Left kidney (tissue), 8 donors: ENCODE results near the gene ZNF454. TPM values are rescaled to one million over a fixed set of nuclear protein-coding genes. Genes with fewer than 3 reads are reported as not detected.
A peak's percentile ranks its signal among the peaks of the same experiment; 100 is the strongest.

Source experiments
- DNase-seq: peaks from one replicate; pipeline ENCODE4 v3.0.0-alpha.2; 2013
- long read RNA-seq, 8 donors: transcript quantifications; one replicate each; lab custom pipeline, GENCODE V29; 2026
- polyA plus RNA-seq: library from polyadenylated mRNA; unstranded; fragments of 120-200 nt; gene quantifications from one replicate; pipeline ENCODE4 v1.2.1, GENCODE V29; 2013; ENCODE audit not compliant: insufficient read length

ZNF454 gene
- polyA plus RNA-seq: 9.9 TPM
- long read RNA-seq, donor 1: 0 reads
- long read RNA-seq, donor 2, partial matches to known transcripts: 0 of 1 reads
- long read RNA-seq, donor 2, other reads (novel, unspliced or antisense): 0 of 1 reads
- long read RNA-seq, donor 3, partial matches to known transcripts: 0 of 2 reads
- long read RNA-seq, donor 3, other reads (novel, unspliced or antisense): 0 of 2 reads
- long read RNA-seq, donor 4: 0 reads
- long read RNA-seq, donor 5: 0 reads
- long read RNA-seq, donor 6: 0 reads
- long read RNA-seq, donor 7: 0 reads
- long read RNA-seq, donor 8: 0 reads

- peak; percentile 96 for DNase-seq
Measured at GRCh38 chr5:178940569-178941360, at the start of gene ZNF454. Gene ZNF454 (plus strand): TSS chr5:178941198. CDS start chr5:178942792, 1,594 bp downstream.

GRCh38 chr5:178895615-178896571 lies 45.1 kb upstream of the ZNF454 start, which contains the start of gene ZFP2:
Gene ZFP2 (plus strand): TSS chr5:178895913. CDS start chr5:178931314, 35,401 bp downstream.
- DNase-seq: peak; percentile 68

- DNase-seq: no peak
Measured at GRCh38 chr5:178899289-178899688, 41.7 kb upstream of the ZNF454 start.

DNA sequence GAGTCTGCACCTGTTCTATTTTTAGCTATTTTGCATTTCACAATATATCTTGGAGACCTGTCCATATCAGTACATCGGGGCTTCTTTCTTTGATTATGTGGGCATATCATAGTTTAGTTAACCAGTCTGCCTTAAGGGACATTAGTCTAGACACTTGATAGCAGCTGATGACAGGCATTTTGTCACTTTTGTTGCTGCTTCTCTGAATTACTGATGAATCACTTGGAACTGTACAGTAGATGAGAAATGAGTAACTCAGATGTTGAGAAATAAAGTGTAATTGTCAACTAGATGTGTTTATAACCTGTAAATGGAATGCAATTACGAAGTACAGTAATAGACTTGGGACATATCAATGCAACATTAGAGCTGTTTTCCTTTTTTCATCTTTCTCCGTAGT lies 38.1 kb upstream of the ZNF454 start:
- no peak for DNase-seq

DNA sequence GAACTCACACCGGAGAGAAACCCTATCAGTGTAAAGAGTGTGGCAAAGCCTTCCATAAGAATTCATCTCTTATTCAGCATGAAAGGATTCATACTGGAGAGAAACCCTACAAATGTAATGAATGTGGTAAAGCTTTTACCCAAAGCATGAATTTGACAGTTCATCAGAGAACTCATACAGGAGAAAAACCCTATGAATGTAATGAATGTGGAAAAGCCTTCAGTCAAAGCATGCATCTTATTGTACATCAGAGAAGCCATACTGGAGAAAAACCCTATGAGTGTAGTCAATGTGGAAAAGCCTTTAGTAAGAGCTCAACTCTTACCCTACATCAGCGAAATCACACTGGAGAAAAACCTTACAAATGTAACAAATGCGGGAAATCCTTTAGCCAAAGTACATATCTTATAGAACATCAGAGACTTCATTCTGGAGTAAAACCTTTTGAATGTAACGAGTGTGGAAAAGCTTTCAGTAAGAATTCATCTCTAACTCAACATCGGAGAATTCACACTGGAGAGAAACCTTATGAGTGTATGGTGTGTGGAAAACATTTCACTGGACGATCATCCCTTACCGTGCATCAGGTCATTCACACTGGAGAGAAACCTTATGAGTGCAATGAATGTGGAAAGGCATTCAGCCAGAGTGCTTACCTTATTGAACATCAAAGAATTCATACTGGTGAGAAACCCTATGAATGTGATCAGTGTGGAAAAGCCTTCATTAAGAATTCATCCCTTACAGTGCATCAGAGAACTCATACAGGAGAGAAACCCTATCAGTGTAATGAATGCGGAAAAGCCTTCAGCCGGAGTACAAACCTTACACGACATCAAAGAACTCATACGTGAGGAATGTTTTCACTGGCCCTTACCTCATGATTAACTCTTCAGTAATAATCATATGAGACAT lies 8.9 kb upstream of the ZNF454 start:
- DNase-seq: no peak

- DNase-seq: no peak
Measured at GRCh38 chr5:178941361-178941760, 363 bp downstream of the ZNF454 start.

DNA sequence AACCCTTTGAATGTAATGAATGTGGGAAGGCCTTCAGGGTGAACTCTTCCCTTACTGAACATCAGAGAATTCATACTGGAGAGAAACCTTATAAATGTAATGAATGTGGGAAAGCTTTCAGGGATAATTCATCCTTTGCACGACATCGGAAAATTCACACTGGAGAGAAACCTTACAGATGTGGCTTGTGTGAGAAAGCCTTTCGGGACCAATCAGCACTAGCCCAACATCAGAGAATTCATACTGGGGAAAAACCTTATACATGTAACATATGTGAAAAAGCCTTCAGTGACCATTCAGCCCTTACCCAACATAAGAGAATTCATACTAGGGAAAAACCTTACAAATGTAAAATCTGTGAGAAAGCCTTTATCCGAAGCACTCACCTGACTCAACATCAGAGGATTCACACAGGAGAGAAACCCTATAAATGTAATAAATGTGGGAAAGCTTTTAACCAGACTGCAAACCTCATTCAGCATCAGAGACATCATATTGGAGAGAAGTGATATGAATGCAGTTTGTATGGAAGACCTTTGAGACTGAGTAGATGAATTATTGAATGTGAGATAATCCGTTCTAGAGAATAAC lies 24.6 kb downstream of the ZNF454 start:
- no peak for DNase-seq

GRCh38 chr5:178981381-178981780 lies 40.4 kb downstream of the ZNF454 start:
- DNase-seq: no peak

- DNase-seq: no peak
Measured at GRCh38 chr5:178982941-178983340, 41.9 kb downstream of the ZNF454 start.

DNA sequence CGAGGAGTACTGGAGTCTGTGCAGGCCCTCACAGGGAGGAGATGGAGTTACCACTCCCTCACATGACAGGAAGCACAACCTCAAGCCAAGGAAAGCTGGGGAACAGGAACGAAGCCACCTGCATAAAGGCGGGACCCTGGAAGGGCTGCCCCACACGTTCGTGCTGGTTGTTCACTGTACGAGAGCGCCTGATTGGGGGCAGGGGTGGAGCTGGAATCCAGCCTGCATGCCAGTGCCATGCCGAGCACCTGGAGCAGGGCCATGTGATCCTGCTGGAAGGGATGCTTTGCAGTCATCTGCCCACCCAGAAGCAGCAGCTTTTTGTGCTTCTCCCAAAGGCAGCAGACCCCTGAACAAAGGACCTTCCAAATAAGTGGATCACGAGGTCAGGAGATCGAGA lies 42.7 kb downstream of the ZNF454 start:
- DNase-seq: no peak

GRCh38 chr5:178984145-178985072 lies 43.4 kb downstream of the ZNF454 start:
- DNase-seq: no peak

DNA sequence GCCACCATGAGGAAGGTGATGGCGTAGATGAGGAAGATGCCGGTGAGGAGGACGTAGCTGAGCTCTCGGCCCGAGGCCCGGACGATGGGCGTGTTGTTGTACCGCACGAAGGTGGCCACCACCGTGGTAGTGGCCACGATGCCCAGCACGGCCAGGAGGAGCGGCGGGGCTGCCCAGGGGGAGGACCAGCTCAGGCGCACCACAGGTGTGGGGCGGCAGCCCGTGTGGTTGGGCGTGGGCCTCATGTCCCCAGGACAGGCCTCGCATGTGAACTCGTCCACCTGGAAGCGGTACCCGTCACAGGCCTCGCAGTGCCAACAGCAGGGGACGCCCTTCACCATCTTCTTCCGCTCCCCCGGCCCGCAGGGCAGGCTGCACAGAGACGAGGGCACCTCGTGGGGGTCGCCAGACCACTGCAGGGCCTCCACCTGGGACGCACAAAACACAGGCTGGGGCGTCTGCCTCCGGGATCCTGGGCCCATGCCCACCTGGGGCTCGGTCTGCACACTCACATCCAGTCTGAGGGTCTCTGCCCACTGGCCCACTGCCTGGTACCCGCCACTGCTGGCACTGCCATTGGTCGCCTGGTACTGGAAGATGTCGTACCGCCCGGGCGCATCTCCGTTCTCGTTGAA lies 45.4 kb downstream of the ZNF454 start:
- DNase-seq: no peak

- no peak for DNase-seq
Measured at GRCh38 chr5:178988436-178989220, 47.6 kb downstream of the ZNF454 start.

DNA sequence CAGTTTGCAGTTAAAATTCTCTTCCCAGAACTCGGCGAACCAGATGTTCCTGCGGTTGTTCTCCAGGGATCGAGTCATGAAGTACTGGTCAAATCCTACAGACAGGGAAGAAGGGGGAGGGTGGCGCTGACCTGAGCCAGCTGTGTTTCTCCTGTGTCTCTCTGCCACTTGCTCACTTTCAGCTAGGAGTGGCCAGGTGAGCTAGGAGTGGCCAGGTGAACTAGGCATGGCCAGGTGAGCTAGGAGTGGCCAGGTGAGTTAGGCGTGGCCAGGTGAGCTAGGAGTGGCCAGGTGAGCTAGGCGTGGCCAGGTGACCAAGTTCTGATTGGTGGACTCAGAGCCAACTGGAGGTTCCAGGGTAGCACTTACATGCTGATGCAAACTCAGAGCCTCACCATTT lies 48.3 kb downstream of the ZNF454 start:
- no peak for DNase-seq

DNA sequence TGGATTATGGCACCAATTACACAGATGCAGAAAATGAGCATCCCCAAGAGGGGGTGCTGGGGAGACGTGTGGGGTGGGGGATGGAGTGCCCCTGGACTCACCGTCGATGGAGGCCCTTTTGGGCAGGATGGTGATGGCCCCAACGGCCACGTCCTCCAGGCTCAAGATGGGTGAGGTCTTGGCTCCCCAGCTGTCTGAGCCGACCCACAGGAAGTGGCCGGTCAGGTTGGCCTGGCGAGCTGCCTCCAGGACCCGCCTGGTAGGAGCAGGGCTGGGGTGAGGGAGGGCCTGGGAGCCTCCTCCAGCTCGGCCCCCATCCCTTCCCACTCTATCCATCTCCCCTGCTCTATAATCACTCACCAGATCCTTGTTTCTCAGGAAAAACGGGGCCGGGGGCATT lies 49.5 kb downstream of the ZNF454 start:
- no peak for DNase-seq

DNA sequence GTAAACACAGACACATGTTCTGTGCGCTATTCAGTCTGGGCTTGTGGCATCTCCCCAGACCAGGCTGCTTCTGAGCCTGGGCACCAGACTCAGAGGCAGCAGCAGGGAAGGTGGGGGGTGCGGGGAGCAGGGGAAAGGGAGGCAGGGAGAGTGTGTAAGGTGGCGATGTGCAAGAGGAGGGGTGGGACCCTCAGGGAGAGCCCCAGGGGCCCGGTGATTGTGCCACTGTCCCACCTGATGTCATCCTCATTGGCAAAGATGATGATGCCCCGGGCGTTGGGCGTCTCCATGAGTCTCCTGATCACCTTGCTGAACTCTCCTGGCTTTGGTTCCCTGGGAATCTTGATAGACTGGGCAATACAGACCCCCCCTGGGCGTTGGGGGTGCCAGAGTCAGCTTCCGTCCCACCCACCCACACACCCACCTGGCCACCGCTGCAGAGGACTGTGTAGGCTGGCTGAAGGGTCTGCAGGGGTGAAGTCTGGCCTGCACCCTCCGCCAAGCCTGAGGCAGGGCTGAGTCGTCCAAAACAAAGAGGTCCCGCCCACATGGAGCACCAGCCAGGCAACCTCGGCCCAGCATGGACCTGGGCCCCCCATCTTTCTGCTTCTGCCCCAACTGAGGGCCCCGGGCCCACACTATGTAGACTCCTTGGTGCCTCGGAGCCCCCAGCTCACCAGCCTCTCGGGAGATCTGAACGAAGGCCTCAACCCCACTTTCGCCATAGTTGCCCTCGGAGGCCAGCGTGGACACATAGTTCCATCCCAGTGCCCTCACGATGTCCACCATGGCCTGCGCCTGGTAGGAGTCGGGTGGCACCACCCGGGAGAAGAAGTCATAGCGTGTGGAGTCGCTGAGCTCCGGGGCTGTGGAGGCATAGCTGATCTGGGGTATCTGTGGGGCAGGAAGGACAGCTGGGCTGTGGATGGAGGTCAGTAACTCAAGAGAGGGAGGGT lies 50.5 kb downstream of the ZNF454 start:
- DNase-seq: no peak

DNA sequence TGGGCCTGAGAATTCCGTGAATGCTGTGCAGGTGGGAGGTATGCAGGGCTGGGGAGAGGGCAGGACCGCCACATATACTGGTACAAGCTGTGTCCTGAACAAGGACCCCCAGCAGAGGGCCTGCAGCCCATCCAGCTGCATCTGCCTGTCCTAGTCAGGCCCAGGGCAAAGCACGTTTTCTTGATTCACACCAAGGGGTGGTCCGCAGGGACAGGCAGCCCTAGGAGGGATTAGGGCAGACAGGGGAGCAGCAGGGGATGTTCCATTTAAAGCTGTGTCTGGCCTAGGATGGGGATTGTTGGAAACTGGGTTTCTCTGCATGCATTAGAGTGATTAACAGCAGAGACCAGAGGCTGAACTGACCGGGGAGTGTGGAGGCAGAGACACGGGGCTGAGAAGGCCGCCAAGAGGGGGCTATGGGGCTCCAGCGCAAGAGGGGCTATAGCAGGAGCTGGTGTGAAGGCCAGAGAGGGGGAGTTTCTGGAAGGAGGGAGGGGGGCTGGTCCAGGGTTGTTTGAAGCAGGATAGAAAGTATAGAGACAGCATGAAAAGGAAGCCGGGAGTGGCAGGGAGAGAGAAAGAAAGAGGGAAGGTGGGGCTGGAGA lies 51.4 kb downstream of the ZNF454 start:
- DNase-seq: no peak
